NCI-H1048 (cell line): ENCODE data around the gene TANGO2.

Source experiments
- DNase-seq: peaks from one replicate; lab custom pipeline; 2025; lab: John Stamatoyannopoulos, UW

The TANGO2 gene

GRCh38 chr22:19983741-19984140, 37.2 kb upstream of the TANGO2 start:
- no peak for DNase-seq

GRCh38 chr22:19984201-19984753, 36.6 kb upstream of the TANGO2 start:
- DNase-seq, result no peak

DNA sequence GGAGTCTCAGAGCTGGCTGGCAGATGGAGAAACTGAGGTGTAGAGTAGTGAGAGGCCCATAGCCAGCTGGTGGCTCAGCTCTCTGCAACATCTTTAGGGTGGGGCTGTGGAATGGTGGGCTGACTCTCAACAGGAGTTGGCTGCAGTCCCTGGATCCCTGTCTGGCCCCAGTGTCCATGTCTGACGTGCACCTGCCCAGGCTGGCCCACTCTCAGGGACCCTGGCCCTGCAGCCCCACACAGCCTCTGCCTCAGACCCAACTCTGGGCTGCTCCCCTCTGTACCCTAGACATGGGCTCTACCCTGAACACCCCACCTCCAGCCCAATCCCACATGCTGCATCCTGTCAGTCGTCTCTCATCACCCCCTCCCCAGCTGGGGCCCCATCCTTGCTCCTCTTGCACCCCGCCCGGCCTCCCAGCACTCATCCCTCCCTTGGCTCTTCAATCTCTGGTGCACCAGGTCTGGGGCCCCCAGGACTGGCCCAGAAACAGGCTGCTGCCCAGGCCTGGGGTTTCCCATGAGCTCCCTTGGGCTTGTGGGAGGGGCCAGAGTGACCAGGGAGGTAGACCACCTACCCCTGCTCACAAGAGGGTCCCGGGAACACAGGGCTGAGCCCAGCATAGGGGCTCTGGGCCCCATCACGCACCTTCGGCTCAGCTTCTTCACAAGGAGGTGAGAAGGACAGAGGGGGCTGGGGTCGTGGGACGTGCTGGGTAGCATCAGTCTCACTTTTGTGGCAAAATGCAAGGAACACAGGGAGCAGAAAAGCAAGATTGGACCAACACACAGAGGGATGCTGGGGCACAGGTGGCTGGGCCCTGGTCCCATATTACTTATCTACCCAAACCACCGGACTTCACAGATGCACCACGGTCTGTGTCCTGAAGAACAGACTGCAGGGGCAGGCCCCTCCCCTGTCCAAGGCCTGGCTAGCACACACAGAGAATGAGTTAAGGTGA, 35.8 kb upstream of the TANGO2 start:
- no peak for DNase-seq

DNA sequence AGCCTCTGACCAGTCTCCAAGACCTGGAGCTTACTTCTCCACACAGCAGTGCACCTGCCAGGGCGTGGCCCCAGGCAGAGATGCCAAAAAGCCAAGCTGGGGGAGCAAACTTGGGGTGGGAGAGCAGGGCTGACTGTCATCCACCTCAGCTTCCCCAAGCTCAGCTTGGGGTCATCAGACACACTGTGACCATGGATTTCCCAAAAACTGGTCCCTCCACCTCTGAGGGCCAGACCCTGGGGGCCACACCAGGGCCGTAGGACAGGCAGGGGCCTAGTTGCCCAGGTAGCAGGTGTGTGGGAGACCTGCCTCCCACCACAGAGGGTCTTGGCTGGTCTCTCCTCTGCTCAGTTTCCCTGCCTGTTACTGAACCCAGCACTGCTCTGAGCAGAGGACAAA, 34.9 kb upstream of the TANGO2 start:
- no peak for DNase-seq

DNA sequence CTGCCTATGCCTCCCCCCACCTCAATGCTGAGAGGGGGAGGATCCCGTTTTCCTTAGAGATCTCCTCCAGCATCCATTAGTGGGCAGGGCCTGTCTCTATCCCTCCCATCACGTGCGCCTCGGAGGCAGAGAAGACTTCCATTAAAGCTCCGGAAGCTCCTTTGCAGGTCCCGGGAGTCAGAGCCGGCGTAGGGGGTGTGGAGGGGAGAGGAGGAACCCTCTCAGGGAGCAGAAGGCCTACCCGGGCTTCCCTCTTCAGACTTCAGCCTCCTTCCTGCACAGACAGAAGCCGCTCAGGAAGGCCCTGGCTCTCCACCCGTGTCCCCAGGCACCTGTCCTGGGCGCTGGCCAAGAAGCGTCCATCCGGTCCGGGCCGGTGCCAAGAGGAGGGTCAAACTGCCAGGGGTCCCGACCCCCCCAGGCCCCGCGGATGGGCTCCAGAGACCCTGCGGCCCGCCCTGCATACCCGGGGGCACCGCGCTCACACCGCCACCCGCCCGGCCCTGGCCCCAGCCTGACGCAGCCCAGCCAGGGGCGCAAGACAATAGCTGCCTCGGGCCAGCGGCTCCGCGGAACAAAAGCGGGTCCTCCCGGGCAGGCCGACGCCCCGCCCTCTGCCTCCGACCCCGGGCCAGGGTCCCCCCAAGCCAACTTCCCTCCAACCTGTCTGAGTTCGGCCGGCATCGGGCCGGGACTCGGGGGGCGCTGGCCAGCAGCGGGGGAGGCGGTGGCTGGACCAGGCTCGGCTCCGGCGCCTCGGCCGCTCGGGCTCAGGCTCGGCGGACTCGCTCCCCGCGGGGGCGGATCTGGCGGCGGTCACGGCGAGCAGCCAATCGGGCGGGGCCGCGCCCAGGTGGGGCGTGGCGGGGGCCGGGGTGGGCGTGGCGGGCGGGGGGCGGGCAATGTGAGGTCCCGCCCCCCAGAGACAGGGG, 34.2 kb upstream of the TANGO2 start:
- DNase-seq, result peak; percentile 57

- DNase-seq, result no peak
These were observed 33.3 kb upstream of the TANGO2 start for GRCh38 chr22:19987394-19988306.

- DNase-seq, result no peak
These were observed 32.5 kb upstream of the TANGO2 start for GRCh38 chr22:19988331-19988808.

- DNase-seq, result no peak
These were observed 31.8 kb upstream of the TANGO2 start for GRCh38 chr22:19988965-19989724.

DNA sequence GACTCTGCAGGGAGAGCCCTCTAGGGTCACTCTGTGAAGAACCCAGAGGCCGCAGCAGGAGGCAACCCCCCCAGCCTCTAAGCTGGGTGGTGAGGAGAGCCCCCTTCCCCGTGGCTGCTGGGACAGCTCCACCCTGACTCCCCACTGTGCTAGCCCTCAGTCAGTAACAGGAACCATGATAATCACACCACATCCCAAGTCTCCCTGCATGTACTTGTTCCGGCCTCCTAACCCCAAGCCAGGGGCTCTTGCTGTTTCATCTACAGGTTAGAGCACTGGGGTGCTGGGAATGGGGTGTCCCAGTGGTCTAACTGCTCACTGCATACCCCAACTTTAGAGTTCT, 31.2 kb upstream of the TANGO2 start:
- DNase-seq, result no peak

GRCh38 chr22:19990188-19990587, 30.7 kb upstream of the TANGO2 start:
- no peak for DNase-seq

GRCh38 chr22:19990609-19991394, 30.1 kb upstream of the TANGO2 start:
- DNase-seq, result no peak

DNA sequence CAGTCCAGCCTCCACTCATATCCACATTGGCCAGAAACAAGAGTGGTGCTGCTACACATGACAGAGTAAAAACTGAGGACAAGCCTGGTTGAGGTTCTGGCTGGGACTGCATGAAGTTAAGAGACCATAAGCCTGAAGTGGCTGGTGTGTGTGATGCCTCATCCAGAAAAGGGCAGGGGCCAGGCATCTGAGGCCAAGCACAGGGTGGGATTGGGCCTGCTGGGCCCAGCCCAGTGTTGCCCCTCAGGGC, 29.6 kb upstream of the TANGO2 start:
- no peak for DNase-seq

DNA sequence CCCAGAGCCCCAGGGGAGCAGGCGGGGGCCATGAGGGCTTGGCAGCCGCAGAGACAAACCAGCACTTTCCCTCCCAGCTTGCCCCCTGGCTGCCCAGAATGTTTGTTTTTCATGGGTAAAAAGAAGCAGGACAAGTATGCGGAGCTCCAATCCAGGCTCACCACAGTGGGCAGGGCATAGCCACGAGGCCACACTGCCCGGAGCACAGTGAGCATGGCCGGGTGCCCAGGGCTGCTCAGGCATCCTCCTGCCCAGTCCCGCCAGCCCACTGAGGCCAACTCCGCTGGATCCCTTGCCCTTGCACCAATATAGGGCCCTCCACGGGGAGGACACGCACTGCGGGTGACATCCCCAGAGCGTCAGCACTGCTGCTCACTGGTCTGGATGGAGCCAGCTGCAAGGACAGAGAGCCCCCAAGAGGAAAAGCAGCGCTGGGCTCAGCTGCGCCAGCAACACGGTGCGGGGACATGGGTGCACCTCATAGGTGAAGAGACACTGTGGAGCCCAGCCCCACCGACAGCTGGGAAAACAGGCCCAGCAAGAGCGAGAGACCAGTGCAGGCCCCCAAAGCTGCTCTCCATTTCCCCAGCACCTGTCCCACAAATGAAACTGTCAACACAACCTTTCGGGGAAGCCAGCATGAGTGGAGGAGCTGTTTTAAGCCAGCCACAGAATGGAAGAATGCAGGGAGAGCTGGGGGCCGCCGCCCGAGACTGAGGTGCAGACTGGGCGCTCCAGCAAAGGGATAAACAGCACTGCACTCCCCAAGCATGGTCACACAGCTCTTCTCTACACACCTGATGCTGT, 29.1 kb upstream of the TANGO2 start:
- DNase-seq, result no peak

- no peak for DNase-seq
These were observed 28.4 kb upstream of the TANGO2 start for GRCh38 chr22:19992481-19992911.

DNA sequence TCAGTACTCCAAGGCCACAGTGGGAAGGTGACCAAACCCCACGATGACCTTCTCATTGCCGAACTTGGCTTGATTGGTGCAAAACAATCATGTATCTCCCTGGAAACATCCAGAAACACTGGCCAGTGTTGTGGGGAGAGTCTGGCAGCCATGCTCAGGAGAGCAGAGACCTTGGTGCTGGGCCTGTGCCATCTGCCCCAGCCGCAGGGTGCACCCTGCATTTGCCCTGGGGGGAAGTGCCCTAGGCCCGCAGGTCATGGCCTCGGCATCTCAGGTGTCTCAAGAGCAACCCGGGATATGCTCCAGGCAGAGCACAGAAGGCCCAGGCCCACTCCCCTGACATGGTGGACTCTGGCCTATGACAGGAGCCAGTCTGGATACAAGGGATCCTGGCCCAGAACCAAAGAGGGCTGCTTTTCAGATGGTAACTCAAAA, 28.0 kb upstream of the TANGO2 start:
- DNase-seq, result no peak

DNA sequence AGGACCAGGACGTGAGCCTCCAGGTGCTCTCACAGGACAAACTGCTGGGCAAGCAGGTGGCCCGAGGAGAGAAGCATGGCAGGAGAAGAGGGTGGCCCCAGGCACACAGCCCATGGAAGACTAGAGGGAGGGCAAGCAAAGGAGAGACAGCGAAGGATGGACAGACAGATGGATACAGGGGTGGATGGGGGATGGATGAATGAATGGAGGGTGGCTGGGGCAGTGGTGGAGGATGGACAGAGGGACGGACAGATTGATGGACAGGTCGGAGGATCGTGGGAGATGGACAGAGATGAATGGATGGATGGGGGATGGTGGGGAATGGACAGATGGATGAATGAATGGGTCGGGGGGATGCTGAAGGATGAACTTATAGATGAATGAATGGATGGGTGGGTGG, 27.0 kb upstream of the TANGO2 start:
- DNase-seq, result no peak

GRCh38 chr22:19994851-19995610, 25.9 kb upstream of the TANGO2 start:
- no peak for DNase-seq

- DNase-seq, result no peak
These were observed 25.1 kb upstream of the TANGO2 start for GRCh38 chr22:19995611-19996339.
